GM11168 (cell line): ENCODE measurements around the gene IGLON5.

Source experiments
- in situ Hi-C: fragments of 300-500 bp; cut with MboI; formaldehyde crosslinking; loops from one replicate; pipeline ENCODE4 v1.12.0; 2022; ENCODE audit warnings: low sequenced_read_pairs; ENCODE audit not compliant: unreplicated experiment

IGLON5 gene

GRCh38 chr19:51356159-51356801, 44.8 kb downstream of the IGLON5 start:
- in situ Hi-C loops, result no loop called here

GRCh38 chr19:51357952-51358351, 46.5 kb downstream of the IGLON5 start:
- in situ Hi-C loops, result no loop called here

- in situ Hi-C loops, result no loop called here
Observed at GRCh38 chr19:51359294-51359693, 47.9 kb downstream of the IGLON5 start.

DNA sequence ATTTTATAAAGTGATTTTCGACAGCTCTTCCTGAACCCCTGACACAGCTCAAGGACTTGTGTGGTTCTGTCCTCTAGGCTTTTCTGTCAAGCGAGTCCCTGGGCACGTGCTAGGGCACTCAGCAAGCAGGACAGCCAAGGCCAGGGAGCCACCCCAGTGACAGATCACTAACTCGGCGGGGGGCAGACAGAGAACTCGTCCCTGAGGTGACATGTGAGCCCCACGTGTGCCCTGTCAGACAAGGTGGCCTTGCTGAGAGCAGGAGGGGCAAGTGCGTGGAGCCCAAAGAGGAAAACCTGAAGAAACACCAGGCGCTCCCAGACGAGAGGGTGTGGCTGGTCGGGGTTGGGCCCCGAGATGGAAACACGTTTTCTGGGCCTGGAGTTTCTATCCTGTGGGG, 49.8 kb downstream of the IGLON5 start:
- in situ Hi-C loops, result no loop called here

DNA sequence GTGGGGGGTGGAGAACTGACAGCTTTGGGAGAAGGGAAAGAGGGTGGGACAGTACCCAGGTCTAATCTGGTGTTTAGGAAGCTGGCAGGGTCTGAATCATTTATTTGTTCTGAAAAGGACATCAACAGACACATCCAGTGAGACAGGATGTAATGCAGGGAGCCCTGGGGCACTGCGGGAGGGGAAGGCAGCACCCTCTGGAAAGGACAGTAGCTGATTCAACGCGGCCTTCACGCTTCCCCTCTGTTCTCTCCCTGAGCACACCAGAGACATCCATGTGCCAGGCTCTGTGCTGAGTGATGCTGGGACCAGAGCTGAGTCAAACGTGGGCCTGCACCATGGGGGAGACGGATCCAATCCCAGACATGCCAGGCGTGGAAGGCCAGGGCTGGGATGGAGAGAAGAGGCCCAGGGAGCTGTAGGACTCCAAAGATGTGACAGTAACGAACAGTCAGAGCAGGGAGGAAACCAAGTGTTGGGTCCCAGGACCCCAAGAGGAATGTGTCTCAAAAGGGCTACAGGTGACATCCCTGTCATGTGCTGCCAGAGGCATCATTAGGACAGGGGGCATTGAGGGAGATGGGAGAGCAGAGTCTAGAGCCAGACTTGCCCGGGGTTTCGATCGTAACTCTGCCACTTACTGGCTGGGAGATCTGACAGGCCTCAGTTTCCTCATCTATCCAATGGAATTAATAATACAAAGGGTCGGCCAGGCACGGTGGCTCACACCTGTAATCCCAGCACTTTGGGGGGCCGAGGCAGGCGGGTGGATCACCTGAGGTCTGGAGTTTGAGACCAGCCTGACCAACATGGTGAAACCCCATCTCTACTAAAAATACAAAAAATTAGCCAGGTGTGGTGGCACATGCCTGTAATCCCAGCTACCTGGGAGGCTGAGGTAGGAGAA, 53.0 kb downstream of the IGLON5 start:
- in situ Hi-C loops, result no loop called here

GRCh38 chr19:51365211-51365964, 53.9 kb downstream of the IGLON5 start:
- in situ Hi-C loops, result no loop called here

DNA sequence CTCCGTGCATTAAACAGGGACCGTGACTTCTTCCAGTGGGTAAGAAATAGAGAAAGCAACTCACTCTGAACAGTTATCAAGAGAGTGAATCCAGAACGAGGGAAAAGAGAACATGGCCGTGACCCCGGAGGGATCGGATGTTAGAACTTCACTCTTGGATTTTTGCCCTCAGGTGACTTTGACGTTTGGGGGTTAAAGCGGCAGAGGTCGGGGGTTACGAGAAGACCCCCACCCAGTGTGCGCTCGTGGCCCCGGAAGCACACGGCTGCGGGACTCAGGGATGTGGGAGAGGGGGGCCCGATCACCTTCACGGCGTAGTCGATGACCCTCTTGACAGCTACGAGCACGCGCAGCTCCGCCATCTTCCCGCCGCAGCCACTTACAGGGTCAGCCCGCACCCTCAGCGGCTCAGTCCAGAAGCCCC, 54.5 kb downstream of the IGLON5 start, which contains the start of gene ETFB:
Gene ETFB (minus strand): TSS at position 424 of the 424 bp plus-strand sequence. CDS start 62 bp downstream, at position 362.
- in situ Hi-C loops, result no loop called here

DNA sequence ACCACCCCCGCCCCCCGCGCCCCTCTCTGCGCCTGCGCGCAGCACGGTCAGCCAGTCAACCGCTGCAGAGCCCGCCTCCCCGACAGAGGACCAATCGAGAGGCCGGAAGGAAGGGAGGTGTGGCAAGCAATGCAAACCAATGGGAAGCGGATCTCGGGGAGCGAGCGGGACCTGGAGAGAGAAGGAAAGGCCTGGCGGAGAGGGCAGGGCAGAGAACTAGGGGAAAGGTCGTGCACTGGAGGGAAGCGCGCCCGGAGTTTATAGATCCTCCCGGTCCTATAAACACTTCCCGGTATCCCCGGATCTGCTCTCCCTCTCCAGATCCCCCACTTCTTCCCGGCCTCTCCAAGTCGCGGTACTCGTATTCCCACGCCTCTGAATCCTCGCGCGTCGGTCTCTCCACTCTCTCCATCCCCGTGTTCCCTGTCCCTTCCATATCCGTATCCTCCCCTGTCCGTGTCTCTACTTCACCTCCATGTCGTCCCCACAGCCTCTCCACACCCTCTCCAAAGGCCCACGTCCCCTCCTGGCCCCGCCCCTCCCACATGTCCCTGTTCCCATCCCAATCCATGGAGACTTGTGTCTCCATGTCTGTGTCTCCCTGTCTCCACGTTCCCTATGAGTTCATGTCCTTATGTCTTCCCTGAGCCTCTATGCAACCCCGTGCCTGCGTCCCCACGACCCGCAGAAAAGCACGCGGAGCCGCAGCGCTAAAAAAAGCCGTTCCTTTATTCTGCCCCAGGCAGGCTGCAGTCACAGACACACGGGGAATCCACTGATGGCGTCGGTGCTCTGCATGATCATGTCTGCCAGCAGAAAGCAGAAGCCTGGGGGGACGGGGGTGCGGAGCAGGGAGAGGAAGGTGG, 55.2 kb downstream of the IGLON5 start:
- in situ Hi-C loops, result no loop called here

GRCh38 chr19:51367255-51367564, 55.8 kb downstream of the IGLON5 start:
- in situ Hi-C loops, result no loop called here

GRCh38 chr19:51367565-51368365, 56.3 kb downstream of the IGLON5 start:
- in situ Hi-C loops, result no loop called here

DNA sequence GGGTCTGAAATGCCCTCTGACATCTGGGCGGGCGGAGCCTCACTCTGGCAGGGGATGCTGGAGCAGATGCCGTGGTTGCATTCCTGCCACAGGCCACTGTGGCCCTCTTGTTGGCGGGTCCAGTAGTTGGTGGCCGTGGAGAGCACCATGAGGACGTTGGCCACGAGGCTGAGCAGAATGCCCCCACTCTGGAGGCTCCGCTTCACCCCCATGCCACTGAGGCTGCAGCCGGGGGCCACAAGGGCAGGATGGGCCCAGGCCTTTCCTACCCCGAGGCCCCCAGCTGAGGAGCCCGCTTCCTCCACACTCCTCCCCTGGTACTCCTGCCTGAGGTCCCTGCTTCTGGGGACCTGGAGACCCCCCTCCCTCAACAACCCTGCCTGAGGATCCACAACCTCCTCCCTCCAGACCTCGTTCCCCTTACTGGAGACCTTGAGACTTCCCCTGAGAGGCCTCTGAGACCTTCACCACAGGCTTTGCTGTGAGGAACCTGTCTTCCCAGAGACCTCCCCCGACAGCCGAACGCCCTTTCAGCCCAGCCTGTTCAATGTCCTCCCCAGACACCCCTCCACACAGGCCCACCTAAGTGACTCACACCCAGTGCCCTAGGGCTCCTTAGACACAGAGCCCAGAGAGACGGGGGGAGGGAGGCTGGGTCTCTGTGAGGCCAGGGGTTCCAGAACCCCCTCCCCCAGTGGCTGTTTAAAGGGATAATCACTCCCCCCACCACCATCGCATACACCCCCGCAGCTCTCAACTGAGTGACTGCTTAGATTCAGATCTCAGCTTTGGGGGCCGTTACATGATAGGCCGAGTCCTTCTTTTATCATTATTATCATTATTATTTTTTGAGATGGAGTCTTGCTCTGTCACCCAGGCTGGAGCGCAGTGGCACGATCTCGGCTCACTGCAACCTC, 57.2 kb downstream of the IGLON5 start, which contains the start of gene CLDND2:
Gene CLDND2 (minus strand): TSS at position 638 of the 917 bp plus-strand sequence. CDS start 426 bp downstream, at position 212.
- in situ Hi-C loops, result no loop called here

DNA sequence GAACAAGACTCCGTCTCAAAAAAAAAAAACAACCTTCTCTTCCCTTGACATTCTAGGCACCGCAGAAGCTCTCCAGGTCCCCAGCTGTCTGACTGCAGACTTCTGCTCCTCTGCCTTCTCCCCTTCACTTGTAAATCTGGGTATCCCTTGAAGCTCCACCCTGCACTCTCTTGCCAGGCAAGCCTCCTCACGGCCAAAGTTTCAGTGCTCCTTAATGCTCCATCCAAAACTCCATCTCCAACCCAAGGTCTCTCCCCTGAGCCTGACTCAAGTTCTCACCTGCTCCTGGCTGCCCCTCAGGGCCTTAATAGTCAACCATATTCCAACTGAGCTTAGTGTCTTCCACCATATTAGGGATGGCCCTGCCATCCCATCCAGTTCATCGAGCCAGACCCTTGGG, 58.8 kb downstream of the IGLON5 start:
- in situ Hi-C loops, result no loop called here

GRCh38 chr19:51371186-51371690, 59.8 kb downstream of the IGLON5 start:
- in situ Hi-C loops, result no loop called here

GRCh38 chr19:51372021-51372648, 60.7 kb downstream of the IGLON5 start:
- in situ Hi-C loops, result no loop called here

GRCh38 chr19:51372649-51373504, 61.4 kb downstream of the IGLON5 start, which contains the start of gene NKG7:
TSS of gene NKG7 (minus strand) at chr19:51372654. CDS start at chr19:51372535, 119 bp downstream.
- in situ Hi-C loops, result no loop called here

DNA sequence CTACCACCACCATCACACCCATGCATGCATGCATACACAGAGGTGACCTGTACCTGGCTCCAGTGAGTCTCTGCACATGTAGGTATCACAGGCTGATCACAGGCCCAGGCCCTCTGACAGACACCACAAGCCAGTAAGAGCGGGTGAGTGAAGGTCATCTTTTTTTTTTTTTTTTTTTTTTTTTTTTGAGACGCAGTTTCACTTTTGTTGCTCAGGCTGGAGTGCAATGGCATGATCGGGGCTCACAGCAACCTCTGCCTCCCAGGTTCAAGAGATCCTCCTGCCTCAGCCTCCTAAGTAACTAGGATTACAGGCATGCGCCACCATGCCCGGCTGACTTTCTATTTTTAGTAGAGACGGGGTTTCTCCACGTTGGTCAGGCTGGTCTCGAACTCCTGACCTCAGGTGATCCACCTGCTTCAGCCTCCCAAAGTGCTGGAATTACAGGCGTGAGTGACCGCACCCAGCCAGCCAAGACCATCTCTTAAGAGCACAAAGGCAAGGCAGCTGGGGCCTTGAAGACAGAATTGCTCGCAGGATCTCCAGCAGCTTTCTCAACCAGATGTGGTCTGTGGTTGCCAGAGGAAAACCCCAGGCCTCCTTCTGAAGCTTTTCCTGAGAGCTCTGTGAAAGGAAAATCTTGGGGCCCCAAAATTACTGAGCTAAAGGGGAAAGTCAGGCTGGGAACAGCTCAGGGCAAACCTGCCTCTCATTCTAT, 64.2 kb downstream of the IGLON5 start:
- in situ Hi-C loops, result no loop called here
